ENCODE data around the gene HLA-DQB2.
A peak's percentile ranks its signal among the peaks of the same experiment; 100 is the strongest.
"Not testable (repeated sequence)": the region's sequence is repeated elsewhere in the genome, so short reads cannot be mapped to it uniquely, and the experiment has no call there.

The HLA-DQB2 gene

DNA sequence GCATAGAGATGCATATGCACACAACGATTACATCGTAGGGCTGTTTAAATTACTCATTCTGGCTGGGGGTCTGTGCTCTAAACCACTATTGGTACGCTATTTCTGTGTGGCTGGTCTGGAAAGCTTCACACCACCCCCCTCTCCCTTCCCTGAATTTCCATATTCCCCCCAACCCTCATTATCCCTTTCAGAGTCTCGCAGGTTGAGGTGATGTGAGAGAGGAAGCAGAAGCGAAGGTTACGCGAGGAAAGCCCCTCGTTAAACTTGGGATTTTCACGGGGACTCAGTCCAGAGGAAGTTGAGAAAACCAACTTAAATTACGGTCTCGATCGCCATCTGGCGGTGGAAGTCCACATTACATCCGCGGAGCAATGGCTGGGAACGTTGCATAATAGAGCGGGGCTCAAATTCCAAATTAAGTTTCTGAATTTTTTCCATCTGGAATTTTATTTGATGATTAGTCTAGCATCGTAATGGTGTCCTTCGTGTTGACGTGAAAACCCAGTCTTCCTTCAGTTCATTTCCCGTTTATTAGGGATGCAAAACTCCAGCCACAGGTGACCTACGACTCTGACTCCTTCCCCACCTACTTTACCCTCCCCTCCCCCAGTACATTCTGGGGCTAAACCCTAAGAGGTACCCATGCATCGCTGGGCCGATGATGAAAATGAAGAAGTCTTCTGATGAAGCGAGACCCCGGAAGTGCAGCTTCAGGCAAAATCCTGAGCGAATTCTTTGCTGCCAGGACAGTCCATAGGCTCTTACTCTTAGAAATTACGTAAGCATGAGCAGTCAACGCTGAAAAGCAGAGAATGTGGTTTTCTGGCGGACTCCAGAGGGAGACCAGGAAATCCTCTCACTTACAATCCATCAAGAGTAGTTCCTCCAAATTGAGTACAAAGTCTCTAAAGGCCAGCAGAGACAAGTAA, 33.8 kb upstream of the HLA-DQB2 start:
- TF ChIP-seq, protein P1, sequence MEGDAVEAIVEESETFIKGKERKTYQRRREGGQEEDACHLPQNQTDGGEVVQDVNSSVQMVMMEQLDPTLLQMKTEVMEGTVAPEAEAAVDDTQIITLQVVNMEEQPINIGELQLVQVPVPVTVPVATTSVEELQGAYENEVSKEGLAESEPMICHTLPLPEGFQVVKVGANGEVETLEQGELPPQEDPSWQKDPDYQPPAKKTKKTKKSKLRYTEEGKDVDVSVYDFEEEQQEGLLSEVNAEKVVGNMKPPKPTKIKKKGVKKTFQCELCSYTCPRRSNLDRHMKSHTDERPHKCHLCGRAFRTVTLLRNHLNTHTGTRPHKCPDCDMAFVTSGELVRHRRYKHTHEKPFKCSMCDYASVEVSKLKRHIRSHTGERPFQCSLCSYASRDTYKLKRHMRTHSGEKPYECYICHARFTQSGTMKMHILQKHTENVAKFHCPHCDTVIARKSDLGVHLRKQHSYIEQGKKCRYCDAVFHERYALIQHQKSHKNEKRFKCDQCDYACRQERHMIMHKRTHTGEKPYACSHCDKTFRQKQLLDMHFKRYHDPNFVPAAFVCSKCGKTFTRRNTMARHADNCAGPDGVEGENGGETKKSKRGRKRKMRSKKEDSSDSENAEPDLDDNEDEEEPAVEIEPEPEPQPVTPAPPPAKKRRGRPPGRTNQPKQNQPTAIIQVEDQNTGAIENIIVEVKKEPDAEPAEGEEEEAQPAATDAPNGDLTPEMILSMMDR (IDR thresholded peaks at IDR 0.05): peak; percentile 84
- TF ChIP-seq ZFX (IDR thresholded peaks at IDR 0.05; ENCODE audit: borderline replicate concordance): no peak
- no peak overlapping the region for H3K27ac ChIP-seq

DNA sequence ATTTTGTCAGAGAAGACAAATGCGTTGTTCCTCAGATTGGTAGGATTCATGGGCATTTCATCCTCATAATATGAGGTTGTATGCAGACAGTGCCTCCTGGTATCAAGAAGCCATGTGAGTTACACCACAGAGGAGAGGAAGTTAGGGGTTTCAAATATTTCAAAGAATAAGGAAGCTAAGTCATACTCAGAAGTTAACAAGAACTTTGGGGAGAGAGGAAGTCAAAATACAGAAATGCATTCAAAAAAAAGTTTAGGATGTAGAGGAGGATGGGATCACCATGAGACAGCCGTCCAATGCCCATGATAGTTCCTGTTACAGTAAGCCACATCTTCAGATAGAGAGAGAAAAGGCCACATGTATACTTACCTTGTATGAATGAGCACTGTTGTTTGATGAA, 31.2 kb upstream of the HLA-DQB2 start:
- TF ChIP-seq, protein P1 (IDR thresholded peaks at IDR 0.05): no peak
- no peak for TF ChIP-seq ZFX (IDR thresholded peaks at IDR 0.05; ENCODE audit: borderline replicate concordance)
- no peak overlapping the region for H3K27ac ChIP-seq

DNA sequence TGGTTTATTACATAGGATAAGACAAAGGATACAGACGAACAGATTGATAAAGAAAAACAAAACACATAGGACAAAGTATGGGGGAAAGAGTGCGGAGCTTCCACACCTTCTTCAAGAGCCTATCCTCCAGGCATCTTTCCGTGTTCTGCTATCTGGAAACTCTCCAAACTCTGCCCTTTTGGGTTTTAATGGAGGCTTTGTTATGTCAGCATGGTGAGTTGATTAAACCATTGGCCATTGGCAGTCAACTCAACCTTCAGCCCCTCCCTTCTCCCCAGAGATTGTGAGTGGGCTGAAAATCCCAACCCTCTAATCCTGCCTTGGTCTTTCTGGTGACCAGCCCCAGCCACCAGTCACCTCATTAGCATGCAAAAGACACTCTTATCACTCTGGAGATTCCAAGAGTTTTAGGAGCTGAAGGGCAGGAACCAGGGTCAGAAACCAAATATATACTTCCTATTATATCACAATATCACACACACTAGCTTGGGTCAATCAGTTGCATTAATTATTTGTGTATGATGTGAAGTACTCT, 29.6 kb upstream of the HLA-DQB2 start:
- H3K27ac ChIP-seq: no peak overlapping the region
- TF ChIP-seq ZFX (IDR thresholded peaks at IDR 0.05; ENCODE audit: borderline replicate concordance): no peak
- TF ChIP-seq, protein P1 (IDR thresholded peaks at IDR 0.05): no peak

DNA sequence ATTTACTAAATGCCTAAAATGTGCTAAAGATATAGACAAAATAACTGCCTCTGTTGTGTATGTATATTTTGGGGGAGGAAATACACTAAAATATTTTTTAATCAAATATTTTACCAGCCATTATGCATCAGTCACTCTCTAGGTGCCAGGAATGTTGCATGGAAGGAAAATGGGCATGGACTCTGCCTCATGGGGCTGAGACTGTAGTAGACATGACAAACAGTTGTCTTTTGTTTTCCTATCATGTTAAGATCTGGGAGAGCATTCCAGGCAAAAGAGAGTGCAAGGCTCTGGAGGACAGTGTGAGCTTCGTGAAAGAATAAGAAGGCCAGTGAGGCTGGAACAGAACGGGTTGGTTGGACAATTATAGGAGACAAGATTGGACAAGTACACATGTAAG, 27.0 kb upstream of the HLA-DQB2 start:
- TF ChIP-seq, protein P1 (IDR thresholded peaks at IDR 0.05): no peak
- TF ChIP-seq ZFX (IDR thresholded peaks at IDR 0.05; ENCODE audit: borderline replicate concordance): no peak
- H3K27ac ChIP-seq: no peak overlapping the region

DNA sequence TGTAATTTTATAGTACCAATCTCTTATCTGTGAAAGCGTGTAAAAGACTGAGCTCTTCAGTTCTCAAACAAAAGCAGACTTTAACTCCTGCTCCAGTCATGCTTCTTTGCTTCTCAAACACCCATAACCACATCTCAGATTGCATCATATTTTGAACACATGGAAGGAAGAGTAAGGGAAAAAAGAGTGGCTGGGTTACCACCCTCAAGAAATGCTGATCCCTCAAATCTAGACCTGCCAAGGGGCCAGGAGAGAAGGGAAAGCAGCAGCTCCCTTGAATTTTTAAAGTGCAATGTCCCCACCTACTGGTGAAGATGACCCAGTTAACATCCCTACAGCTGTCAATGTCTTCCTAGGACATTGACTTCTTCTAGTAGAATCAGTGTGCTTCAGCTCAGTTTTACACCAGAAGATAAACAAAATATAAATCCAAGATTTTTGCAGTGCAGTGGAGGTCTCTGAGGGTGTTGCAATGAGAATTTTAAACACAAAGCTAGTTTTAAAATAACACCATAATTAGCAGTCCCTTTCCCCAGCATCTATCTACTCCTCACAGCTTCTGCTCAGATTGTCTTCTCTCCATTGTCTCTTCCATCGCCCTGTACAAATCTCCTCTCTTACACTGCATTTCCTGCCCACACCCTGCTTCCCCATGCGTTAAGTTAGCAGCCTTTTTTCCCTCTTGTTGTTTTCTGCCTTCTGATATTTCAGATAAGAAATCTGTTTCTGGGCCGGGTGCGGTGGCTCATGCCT, 22.6 kb upstream of the HLA-DQB2 start:
- TF ChIP-seq ZFX (IDR thresholded peaks at IDR 0.05; ENCODE audit: borderline replicate concordance): no peak
- TF ChIP-seq, protein P1 (IDR thresholded peaks at IDR 0.05): peak; percentile 80
- no peak overlapping the region for H3K27ac ChIP-seq

DNA sequence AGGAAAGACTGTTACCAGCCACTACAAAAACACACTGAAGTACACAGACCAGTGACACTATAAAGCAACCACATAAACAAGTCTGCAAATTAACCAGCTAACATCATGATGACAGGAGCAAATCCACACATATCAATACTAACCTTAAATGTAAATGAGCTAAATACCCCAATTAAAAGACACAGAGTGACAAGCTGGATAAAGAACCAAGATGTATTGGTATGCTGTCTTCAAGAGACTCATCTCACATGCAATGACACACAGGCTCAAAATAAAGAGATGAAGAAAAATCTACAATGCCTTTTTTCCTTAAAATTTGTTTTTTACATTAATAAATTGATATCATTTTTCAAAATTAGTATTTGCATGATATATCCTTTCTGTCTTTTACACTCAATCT, 19.6 kb upstream of the HLA-DQB2 start:
- H3K27ac ChIP-seq: not testable (repeated sequence)

DNA sequence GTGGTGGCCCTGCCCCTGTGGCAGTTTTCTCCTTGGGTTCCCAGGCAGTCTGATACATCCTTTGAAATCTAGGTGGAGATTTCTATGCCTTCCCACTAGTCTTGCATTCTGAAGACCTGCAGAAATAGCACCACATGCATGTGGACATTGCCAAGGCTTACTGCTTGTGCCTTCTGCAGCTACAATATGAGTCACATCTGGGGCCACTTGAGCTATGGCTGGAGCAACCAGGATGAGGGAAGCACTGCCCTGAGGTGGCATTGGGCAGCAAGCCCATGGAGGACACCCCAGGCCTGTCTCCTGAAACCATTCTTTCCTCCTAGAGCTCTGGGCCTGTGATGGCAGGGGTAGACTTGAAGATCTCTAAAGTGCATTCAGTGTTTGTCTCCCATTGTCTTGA, 15.7 kb upstream of the HLA-DQB2 start:
- no peak overlapping the region for H3K27ac ChIP-seq
- TF ChIP-seq, protein P1 (IDR thresholded peaks at IDR 0.05): no peak
- no peak for TF ChIP-seq ZFX (IDR thresholded peaks at IDR 0.05; ENCODE audit: borderline replicate concordance)
